Panc1 (cell line): ENCODE results near the gene MAGOH. TPM values are rescaled to one million over a fixed set of nuclear protein-coding genes. Genes with fewer than 3 reads are reported as not detected.

Source experiments
- ATAC-seq: fragments of 200-7000 bp; cut with Tn5 transposase; 2 replicates; pipeline ENCODE4 v1.9.1; 2020; ENCODE audit warnings: mild to moderate bottlenecking, moderate library complexity
- BruUV-seq: library from RNA; stranded (reverse); fragments of 400-500 nt; replicated peaks from 2 replicates; lab custom pipeline; 2021; lab: Mats Ljungman, UMichigan
- CTCF ChIA-PET: fragments of 300-600 bp; sonication (Branson Sonifier 250); formaldehyde crosslinking; loops from one replicate; lab custom pipeline; 2022; ENCODE audit warnings: antibody characterized with exemption; lab: Charles Lee
- POLR2A ChIA-PET: fragments of 300-600 bp; sonication (Branson Sonifier 250); formaldehyde crosslinking; loops from one replicate; lab custom pipeline; 2022; ENCODE audit warnings: antibody characterized with exemption; lab: Charles Lee
- DNase-seq: peaks from one replicate; pipeline ENCODE4 v3.0.0-alpha.2; 2010; ENCODE audit warnings: low read depth, low spot score
- H3K27ac ChIP-seq: 2 replicates; pipeline ENCODE4 v1.5.1; 2011; ENCODE audit warnings: mild to moderate bottlenecking, low read length, inconsistent platforms
- H3K27me3 ChIP-seq: fragments of 200-500 bp; sonication (Bioruptor generic); 2 replicates; pipeline ENCODE4 v1.6.0; 2014; ENCODE audit warnings: low read length, inconsistent platforms; ENCODE audit not compliant: control insufficient read depth, insufficient read depth
- H3K36me3 ChIP-seq: fragments of 200-500 bp; sonication (Bioruptor generic); 2 replicates; pipeline ENCODE4 v1.5.1; 2014; ENCODE audit warnings: inconsistent platforms, mild to moderate bottlenecking, low read length, moderate library complexity; ENCODE audit not compliant: control insufficient read depth, insufficient read depth
- H3K4me1 ChIP-seq: 2 replicates; pipeline ENCODE4 v1.5.1; 2011; ENCODE audit warnings: inconsistent platforms, mild to moderate bottlenecking, low read length, moderate library complexity; ENCODE audit not compliant: control insufficient read depth, insufficient read depth
- H3K4me3 ChIP-seq, 2 experiments: 2 replicates each; pipeline ENCODE4 v1.5.1; 2011 to 2012; ENCODE audit warnings: low read depth in 2 of 2, low read length in 2 of 2, mild to moderate bottlenecking in 2 of 2, inconsistent platforms in 1 of 2, moderate library complexity in 1 of 2
- H3K9me3 ChIP-seq: fragments of 200-500 bp; sonication (Bioruptor generic); 2 replicates; pipeline ENCODE4 v1.5.1; 2014; ENCODE audit warnings: low read depth, mild to moderate bottlenecking, inconsistent platforms, low read length, moderate library complexity; ENCODE audit not compliant: control insufficient read depth, insufficient read depth
- CTCF ChIP-seq: fragments of 450-650 bp; IDR thresholded peaks from 2 replicates; pipeline ENCODE4 v1.5.1; 2017; ENCODE audit warnings: mild to moderate bottlenecking
- POLR2AphosphoS5 ChIP-seq: IDR thresholded peaks from 2 replicates; pipeline ENCODE4 v1.6.1; 2012; ENCODE audit warnings: mild to moderate bottlenecking, low read depth, low read length, moderate library complexity
- REST ChIP-seq, 2 experiments: IDR thresholded peaks; 2 replicates each; pipeline ENCODE4 v1.6.1; 2011 to 2012; ENCODE audit warnings: low read depth in 2 of 2, control low read depth in 1 of 2, low read length in 1 of 2, mild to moderate bottlenecking in 1 of 2, moderate library complexity in 1 of 2; ENCODE audit not compliant: insufficient read depth in 1 of 2
- SIN3A ChIP-seq: IDR thresholded peaks from 2 replicates; pipeline ENCODE4 v1.6.1; 2012; ENCODE audit warnings: low read depth, mild to moderate bottlenecking, low read length, moderate library complexity, borderline replicate concordance; ENCODE audit not compliant: insufficient read depth
- TCF7L2 ChIP-seq: IDR thresholded peaks from 2 replicates; pipeline ENCODE4 v1.6.1; 2011; ENCODE audit warnings: mild to moderate bottlenecking, low read depth, low read length, inconsistent platforms
- in situ Hi-C: cut with HindIII; loops from 2 replicates; pipeline ENCODE4 v1.10.0; 2016; ENCODE audit warnings: low sequenced_read_pairs, low pct_unique_long_range_greater_than_20kb
- intact Hi-C: fragments of 100-400 bp; cut with micrococcal nuclease; formaldehyde crosslinking; loops from one replicate; pipeline ENCODE4 v1.10.0; 2022; ENCODE audit not compliant: unreplicated experiment
- total RNA-seq: library from RNA; stranded (reverse); gene quantifications from one replicate; pipeline ENCODE4 v1.2.1, GENCODE V29; 2021; ENCODE audit not compliant: unreplicated experiment

Gene MAGOH
- total RNA-seq, 1 experiment from 2014 or later, result 63.8 TPM

- no peak for ATAC-seq
- no TSS peak for BruUV-seq
- CTCF ChIA-PET, result no interaction called here
- Histone ChIP-seq H3K4me1 (peaks cover 6% of the 10 kb centered on the region), H3K36me3 (peaks cover 3% of the 10 kb centered on the region; the same call in 1 of the 2 replicates), H3K27me3 (no peaks in the 10 kb centered on the region), H3K27ac (no peak overlapping the region), H3K4me3 (no peak overlapping the region), H3K9me3 (no peaks in the 10 kb centered on the region)
- DNase-seq, result no peak
- POLR2A ChIA-PET, result no interaction called here
- TF ChIP-seq REST (IDR thresholded peaks at IDR 0.05; ENCODE audit: insufficient read depth in 1 of 2, low read depth in 2 of 2, low read length in 1 of 2) (no peak), CTCF (no peak), SIN3A (no peak), POLR2AphosphoS5 (no peak), TCF7L2 (no peak)
- in situ Hi-C loops (no loop called here), intact Hi-C loops (no loop called here)
Observed at GRCh38 chr1:53242381-53242780, 4.1 kb upstream of the MAGOH start.

- Histone ChIP-seq H3K4me3 (no peak overlapping the region), H3K27ac (no peak overlapping the region), H3K27me3 (no peaks in the 10 kb centered on the region), H3K4me1 (peaks cover 11% of the 10 kb centered on the region), H3K9me3 (no peaks in the 10 kb centered on the region), H3K36me3 (peaks cover 3% of the 10 kb centered on the region; the same call in 1 of the 2 replicates)
- no TSS peak for BruUV-seq
- DNase-seq (no peak), ATAC-seq (no peak)
- POLR2A ChIA-PET, result no interaction called here
- CTCF ChIA-PET, result no interaction called here
- intact Hi-C loops, result no loop called here
- no peak for TF ChIP-seq SIN3A
- TF ChIP-seq TCF7L2, result no peak
- TF ChIP-seq REST (IDR thresholded peaks at IDR 0.05; ENCODE audit: insufficient read depth in 1 of 2, low read depth in 2 of 2, low read length in 1 of 2), result no peak
- TF ChIP-seq CTCF, result no peak
- TF ChIP-seq POLR2AphosphoS5, result no peak
- in situ Hi-C loops, result no loop called here
Observed at GRCh38 chr1:53241828-53242227, 3.5 kb upstream of the MAGOH start.
